ENCODE results near the gene PGA3. TPM values are rescaled to one million over a fixed set of nuclear protein-coding genes. Genes with fewer than 3 reads are reported as not detected.
A peak's percentile ranks its signal among the peaks of the same experiment; 100 is the strongest.
"Not testable (repeated sequence)": the region's sequence is repeated elsewhere in the genome, so short reads cannot be mapped to it uniquely, and the experiment has no call there.

Gene PGA3
- polyA plus RNA-seq, 3 donors from 2014 or later, result not detected

DNA sequence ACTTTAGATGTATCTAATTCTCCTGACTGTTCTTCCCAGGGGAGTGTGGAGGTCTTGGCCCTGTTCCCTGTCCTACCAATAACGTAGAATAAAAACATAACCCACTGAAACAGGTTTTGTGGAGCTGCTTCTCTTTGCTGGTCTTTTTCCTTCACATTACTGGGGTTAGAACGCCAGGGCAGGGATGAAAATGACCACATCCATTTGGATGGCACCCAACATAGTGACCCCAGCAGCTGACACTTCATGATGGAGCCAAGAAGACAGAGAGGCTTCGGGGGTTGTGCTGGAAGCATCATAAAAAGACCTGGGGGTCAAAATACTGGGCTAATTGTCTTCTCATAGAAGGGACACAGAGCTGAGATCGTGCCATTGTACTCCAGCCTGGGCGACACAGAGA lies 28.3 kb downstream of the PGA3 start:
- not testable (repeated sequence) for H3K9me3 Mint-ChIP-seq; DNase-seq; H3K27ac Mint-ChIP-seq; H3K4me1 Mint-ChIP-seq; H3K27me3 Mint-ChIP-seq (ENCODE audit: low read depth in 3 of 3); H3K36me3 Mint-ChIP-seq; H3K4me3 Mint-ChIP-seq

DNA sequence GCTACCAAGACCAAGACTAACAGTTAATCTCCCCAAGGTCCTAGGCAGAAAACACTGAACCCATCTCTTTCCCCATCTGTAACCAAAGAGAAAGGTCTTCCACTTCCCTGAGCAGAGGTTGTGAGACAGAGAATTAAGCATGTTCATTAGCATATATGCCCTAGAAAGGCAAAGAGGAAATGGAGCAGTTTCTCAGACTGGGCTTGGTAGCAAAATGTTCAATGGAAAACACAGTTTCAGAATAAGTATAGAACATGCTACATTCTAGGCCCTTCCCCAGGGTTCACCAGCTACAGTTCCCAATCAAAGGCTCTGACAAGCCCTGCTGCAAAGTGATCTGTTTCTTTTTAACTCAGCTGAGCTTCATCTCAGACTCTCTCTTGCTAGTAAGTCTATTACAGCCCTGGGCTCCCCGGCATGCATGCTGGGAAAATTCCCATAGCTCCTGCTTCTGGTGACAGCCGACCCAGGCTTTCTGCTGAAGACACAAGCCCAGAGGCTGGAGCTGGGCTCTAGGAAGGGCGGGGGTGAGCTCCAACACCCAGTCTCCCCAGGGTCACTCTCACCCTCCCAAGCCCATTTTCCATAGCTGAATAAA lies 29.3 kb downstream of the PGA3 start:
- not testable (repeated sequence) for H3K9me3 Mint-ChIP-seq; DNase-seq; H3K36me3 Mint-ChIP-seq; H3K4me3 Mint-ChIP-seq; H3K4me1 Mint-ChIP-seq; H3K27ac Mint-ChIP-seq; H3K27me3 Mint-ChIP-seq (ENCODE audit: low read depth in 3 of 3)

DNA sequence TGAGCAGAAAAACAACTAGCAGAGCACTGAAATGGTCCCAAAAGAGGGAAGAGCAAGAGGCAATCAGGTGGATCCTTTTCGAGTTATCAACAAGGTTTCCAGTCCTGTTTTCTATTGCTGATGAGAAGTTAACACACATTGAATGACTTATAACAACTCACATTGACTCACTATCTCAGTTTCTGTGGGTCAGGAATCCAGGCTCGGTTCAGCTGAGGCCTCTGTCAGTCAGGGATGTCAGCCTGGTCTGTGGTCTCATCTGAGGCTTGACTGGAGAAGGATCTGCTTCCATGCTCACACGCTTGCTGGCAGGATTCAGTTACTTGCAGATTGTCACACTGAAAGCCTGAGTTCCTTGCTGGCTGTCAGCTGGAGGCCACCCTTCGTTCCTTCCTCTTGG lies 33.8 kb downstream of the PGA3 start:
- DNase-seq; H3K27me3 Mint-ChIP-seq (ENCODE audit: low read depth in 3 of 3); H3K27ac Mint-ChIP-seq; H3K36me3 Mint-ChIP-seq; H3K9me3 Mint-ChIP-seq; H3K4me3 Mint-ChIP-seq; H3K4me1 Mint-ChIP-seq: not testable (repeated sequence)

DNA sequence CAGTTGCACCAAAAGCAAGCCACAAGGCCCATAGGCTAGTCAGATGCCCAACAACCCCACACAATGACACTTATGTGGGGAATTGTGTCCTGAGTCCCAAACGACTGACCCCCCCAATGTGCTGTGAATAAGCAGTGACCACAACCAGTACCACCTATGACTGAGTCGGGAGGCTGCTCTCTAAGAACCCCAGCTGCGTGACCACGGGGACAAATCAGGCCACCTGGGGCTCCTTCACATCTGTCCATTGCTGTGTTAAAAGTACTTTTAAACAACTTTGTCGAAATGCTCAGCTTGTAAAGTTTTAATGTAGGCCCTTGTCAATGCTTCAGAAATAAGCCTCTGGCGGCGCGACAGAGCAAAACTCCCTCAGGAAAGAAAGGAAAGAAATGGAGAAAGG lies 37.0 kb downstream of the PGA3 start:
- not testable (repeated sequence) for H3K4me3 Mint-ChIP-seq; H3K27ac Mint-ChIP-seq; H3K9me3 Mint-ChIP-seq; DNase-seq; H3K4me1 Mint-ChIP-seq; H3K27me3 Mint-ChIP-seq (ENCODE audit: low read depth in 3 of 3); H3K36me3 Mint-ChIP-seq

DNA sequence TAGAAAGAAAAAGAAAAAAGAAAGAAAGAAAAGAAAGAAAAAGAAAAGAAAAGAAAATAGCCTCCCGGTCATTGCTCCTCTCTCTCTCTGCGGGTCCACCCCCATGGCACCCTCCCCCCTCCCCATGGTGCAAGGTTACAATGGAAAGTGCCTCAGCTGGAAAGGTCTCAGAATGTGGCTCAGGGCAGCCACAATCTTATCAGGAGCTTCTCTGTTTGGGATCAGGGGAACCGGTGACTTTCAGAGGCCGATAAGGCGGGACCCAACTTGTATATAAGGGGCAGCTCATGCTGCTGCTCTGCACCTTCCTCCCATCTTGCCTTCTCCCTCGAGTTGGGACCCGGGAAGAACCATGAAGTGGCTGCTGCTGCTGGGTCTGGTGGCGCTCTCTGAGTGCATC lies 37.6 kb downstream of the PGA3 start, which contains the start of gene PGA5:
Gene PGA5, plus strand, starts transcription at position 301 of the 400 bp plus-strand sequence. Its CDS starts 52 bp downstream, at position 353.
- not testable (repeated sequence) for H3K36me3 Mint-ChIP-seq; H3K27ac Mint-ChIP-seq; H3K9me3 Mint-ChIP-seq; H3K4me1 Mint-ChIP-seq; DNase-seq; H3K4me3 Mint-ChIP-seq; H3K27me3 Mint-ChIP-seq (ENCODE audit: low read depth in 3 of 3)

DNA sequence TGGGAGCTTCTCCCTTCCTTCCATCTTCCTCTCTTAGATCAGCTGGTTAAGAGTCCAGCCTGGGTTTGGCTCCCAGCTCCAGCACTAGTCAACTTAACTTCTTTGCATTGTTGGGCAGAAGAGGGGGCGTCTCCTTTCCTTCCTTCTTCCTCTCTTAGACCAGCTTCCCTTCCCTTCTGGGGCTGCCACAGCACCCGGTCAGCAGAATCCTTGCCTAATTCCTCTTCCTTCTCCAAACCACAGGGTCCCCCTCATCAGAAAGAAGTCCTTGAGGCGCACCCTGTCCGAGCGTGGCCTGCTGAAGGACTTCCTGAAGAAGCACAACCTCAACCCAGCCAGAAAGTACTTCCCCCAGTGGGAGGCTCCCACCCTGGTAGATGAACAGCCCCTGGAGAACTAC lies 38.2 kb downstream of the PGA3 start:
- H3K36me3 Mint-ChIP-seq; DNase-seq; H3K27ac Mint-ChIP-seq; H3K27me3 Mint-ChIP-seq (ENCODE audit: low read depth in 3 of 3); H3K9me3 Mint-ChIP-seq; H3K4me3 Mint-ChIP-seq; H3K4me1 Mint-ChIP-seq: not testable (repeated sequence)

DNA sequence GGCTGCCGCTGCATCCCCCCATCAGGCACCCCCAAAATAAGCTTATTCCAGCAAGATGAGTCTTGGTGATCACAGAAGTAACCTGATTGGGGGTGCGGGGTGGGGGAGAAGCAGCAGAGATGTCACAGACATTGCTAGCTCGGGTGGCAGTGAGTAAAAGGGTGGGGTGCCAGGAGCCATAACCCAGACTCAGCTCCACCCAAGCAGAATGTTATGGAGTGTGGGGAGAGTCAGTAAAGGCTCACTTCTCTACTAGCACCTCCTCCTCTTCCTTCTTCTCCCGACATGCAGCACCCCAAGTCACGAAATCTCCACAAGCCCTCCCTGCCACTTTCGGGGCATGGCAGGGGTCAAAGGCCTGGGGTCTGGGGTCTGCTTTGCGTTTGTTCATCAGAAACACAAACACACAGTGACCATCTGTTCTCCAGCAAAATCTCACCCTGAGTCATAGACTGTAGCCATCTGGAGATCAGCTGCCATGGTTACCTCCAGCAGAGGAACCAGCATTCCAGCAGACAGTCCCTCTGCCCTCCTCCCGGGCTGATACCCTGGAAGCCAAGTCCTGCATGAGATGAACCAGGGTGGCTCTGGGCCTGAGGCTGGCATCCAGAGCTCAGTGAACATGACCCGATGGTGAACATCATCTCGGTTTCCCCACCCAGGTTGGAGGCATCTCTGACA lies 42.1 kb downstream of the PGA3 start:
- not testable (repeated sequence) for H3K4me1 Mint-ChIP-seq; H3K36me3 Mint-ChIP-seq; DNase-seq; H3K4me3 Mint-ChIP-seq; H3K27me3 Mint-ChIP-seq (ENCODE audit: low read depth in 3 of 3); H3K27ac Mint-ChIP-seq; H3K9me3 Mint-ChIP-seq

DNA sequence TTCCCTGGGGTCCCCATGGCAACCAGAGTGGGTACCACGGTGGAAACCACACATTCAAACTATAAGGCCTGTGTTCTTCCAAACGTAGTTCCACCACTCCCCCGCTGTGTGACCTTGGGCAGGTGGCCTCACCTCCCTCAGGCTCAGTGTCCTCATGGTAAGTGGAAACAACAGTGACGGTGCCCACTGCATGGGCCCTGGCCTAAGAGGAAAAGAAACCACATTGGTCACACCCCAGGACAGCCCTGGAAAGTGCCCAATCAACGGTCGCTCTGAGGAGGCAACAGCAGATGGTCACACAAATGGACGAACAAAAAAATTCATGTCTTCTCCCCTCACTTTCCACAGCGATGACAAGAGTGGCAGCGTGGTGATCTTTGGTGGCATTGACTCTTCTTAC lies 44.8 kb downstream of the PGA3 start:
- not testable (repeated sequence) for H3K27me3 Mint-ChIP-seq (ENCODE audit: low read depth in 3 of 3); H3K27ac Mint-ChIP-seq; H3K4me1 Mint-ChIP-seq; H3K36me3 Mint-ChIP-seq; H3K4me3 Mint-ChIP-seq; H3K9me3 Mint-ChIP-seq; DNase-seq

DNA sequence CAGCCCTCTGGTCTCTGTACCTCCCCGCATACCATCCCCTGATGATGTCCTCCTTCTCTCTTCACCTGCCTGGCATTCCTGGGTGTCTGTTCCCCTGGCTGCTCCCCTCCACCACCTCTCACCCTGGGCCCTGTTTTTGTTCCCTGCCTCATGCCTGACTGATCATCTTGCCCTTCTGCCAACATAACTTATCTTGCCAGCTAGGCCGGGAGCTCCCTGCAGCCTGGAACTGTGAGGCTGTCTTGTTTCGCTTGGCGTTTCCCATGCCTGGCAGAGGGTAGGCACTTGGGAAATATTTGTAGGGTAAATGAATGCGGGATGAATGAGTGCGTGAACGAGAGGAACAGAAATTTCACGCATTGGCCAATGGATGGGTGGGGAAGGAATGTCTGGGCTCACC lies 45.9 kb downstream of the PGA3 start:
- DNase-seq; H3K36me3 Mint-ChIP-seq; H3K4me1 Mint-ChIP-seq; H3K9me3 Mint-ChIP-seq; H3K27ac Mint-ChIP-seq; H3K4me3 Mint-ChIP-seq; H3K27me3 Mint-ChIP-seq (ENCODE audit: low read depth in 3 of 3): not testable (repeated sequence)

DNA sequence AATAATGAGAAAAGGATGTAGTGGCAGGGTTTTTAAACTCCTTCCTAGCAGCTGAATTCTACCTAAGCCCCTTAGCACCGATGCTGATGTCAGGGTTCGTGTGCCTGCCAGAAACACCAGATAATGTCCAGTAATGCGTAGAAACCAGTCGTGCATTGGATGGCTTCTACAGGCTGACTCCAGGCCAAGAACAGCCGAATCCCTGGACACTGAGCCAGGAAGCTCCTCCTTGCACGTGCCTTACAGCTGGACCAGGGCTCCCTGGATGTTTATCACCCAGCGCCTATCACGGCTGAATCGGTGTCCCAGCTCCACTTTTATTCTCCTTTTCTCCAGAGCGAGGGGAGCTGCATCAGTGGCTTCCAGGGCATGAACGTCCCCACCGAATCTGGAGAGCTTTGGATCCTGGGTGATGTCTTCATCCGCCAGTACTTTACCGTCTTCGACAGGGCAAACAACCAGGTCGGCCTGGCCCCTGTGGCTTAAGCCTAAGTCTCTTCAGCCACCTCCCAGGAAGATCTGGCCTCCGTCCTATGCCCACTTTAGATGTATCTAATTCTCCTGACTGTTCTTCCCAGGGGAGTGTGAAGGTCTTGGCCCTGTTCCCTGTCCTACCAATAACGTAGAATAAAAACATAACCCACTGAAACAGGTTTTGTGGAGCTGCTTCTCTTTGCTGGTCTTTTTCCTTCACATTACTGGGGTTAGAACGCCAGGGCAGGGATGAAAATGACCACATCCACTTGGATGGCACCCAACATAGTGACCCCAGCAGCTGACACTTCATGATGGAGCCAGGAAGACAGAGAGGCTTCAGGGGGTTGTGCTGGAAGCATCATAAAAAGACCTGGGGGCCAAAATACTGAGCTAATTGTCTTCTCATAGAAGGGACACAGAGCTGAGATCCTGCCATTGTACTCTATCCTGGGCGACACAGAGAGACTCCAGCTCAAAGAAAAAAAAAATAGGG lies 47.8 kb downstream of the PGA3 start:
- H3K27me3 Mint-ChIP-seq (ENCODE audit: low read depth in 3 of 3); DNase-seq; H3K27ac Mint-ChIP-seq; H3K9me3 Mint-ChIP-seq; H3K36me3 Mint-ChIP-seq; H3K4me1 Mint-ChIP-seq; H3K4me3 Mint-ChIP-seq: not testable (repeated sequence)

DNA sequence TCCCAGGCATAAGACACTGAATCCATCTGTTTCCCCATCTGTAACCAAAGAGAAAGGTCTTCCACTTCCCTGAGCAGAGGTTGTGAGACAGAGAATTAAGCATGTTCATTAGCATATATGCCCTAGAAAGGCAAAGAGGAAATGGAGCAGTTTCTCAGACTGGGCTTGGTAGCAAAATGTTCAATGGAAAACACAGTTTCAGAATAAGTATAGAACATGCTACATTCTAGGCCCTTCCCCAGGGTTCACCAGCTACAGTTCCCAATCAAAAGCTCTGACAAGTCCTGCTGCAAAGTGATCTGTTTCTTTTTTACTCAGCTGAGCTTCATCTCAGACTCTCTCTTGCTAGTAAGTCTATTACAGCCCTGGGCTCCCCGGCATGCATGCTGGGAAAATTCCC lies 49.0 kb downstream of the PGA3 start:
- not testable (repeated sequence) for H3K27me3 Mint-ChIP-seq (ENCODE audit: low read depth in 3 of 3); DNase-seq; H3K36me3 Mint-ChIP-seq; H3K4me3 Mint-ChIP-seq; H3K9me3 Mint-ChIP-seq; H3K4me1 Mint-ChIP-seq; H3K27ac Mint-ChIP-seq

DNA sequence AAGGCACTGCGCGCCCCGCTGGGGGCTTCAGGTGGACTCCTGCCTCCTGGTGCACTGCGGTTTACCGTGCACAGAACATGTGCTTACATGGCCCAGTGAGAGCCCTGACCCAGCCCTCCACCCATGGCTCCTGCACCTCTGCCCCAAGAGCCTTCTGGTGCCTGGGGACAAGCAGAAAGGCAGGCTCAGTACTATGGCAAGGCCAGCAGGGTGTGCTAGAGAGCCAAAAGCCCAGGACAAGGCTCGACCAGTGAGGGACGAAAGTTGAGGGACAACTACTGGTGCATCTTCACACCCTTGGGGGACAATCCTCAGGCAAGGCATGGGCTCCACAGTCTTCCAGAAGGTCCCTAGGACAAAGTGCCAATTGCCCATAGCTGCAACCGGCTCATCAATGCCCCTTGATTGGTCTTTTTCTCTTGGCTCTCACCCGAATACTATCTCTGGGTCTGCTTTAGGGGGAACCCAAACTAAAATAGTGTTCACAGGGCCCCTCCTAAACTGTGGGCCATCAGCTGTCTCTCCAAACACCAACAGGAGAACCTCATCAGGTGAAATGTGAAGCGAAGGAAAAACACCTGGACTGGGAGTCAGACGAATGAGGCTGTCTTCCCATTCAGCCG lies 51.2 kb downstream of the PGA3 start:
- DNase-seq, result peak; percentile 25 to 42 (median 39)
- no peaks in the 10 kb centered on the region for H3K4me1 Mint-ChIP-seq
- no peak overlapping the region for H3K27ac Mint-ChIP-seq
- peaks cover 0 to 2% (median 0%) of the 10 kb centered on the region in 3 donors for H3K27me3 Mint-ChIP-seq (ENCODE audit: low read depth in 3 of 3)
- H3K36me3 Mint-ChIP-seq, result no peaks in the 10 kb centered on the region
- H3K4me3 Mint-ChIP-seq, result no peak overlapping the region
- H3K9me3 Mint-ChIP-seq, result no peaks in the 10 kb centered on the region

DNA sequence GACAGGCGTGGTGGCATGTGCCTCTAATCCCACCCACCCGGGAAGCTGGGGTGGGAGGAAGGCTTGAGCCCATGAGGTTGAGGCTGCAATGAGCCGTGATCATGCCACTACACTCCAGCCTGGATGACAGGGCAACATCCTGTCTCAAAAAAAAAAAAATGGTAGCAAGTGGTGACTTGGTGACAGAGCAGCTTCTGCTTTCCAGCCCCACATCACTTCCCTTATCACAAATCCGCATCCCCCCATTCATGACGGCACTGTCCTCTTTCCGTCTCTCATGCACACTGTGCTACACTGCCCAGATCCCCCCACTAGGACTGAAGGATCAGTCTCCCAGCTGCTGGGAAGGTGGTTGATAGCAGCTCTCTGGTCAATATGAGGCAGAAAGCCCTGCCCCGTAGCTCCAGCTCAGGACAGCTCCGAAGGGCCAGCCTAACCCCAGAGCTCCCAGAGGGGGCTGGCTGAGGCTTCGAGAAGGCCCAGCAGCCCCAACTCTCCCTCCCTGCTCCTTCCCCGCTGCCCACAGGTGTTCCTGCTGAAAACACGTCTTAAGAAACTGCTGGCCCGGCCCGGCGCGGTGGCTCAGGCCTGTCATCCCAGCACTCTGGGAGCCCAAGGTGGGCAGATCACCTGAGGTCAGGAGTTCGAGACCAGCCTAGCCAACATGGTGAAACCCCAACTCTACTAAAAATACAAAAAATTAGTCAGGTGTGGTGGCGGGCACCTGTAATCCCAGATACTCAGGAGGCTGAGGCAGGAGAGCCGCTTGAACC lies 53.6 kb downstream of the PGA3 start:
- H3K9me3 Mint-ChIP-seq, result no peaks in the 10 kb centered on the region

More for the DNA sequence above, 53.6 kb downstream of the PGA3 start:
- DNase-seq, result no peak
- H3K36me3 Mint-ChIP-seq, result no peaks in the 10 kb centered on the region
- no peak overlapping the region for H3K27ac Mint-ChIP-seq
- peaks cover 0 to 2% (median 0%) of the 10 kb centered on the region in 3 donors for H3K27me3 Mint-ChIP-seq (ENCODE audit: low read depth in 3 of 3)
- no peaks in the 10 kb centered on the region for H3K4me1 Mint-ChIP-seq
- H3K4me3 Mint-ChIP-seq, result no peak overlapping the region
